DND-41 (cell line): ENCODE measurements around the gene IPCEF1.

Source experiments
- ATAC-seq: fragments of 200-7000 bp; cut with Tn5 transposase; 3 replicates; pipeline ENCODE4 v1.9.1; 2021; ENCODE audit warnings: low read depth; ENCODE audit not compliant: insufficient read depth
- DNase-seq: peaks from one replicate; pipeline ENCODE4 v3.0.0-alpha.2; 2020
- H2AFZ ChIP-seq: 2 replicates; pipeline ENCODE4 v1.6.0; 2012; ENCODE audit warnings: low read depth, low read length
- H3K27ac ChIP-seq: 2 replicates; pipeline ENCODE4 v1.5.1; 2012; ENCODE audit warnings: low read length, inconsistent platforms
- H3K27me3 ChIP-seq: fragments of 200-600 bp; sonication (generic); 2 replicates; pipeline ENCODE4 v1.6.0; 2012; ENCODE audit warnings: low read length, mild to moderate bottlenecking, inconsistent platforms; ENCODE audit not compliant: insufficient read depth, poor library complexity
- H3K36me3 ChIP-seq: 2 replicates; pipeline ENCODE4 v1.5.1; 2012; ENCODE audit warnings: low read length, inconsistent platforms; ENCODE audit not compliant: insufficient read depth
- H3K4me1 ChIP-seq: 2 replicates; pipeline ENCODE4 v1.5.1; 2012; ENCODE audit warnings: mild to moderate bottlenecking, low read length; ENCODE audit not compliant: insufficient read depth
- H3K4me2 ChIP-seq: 2 replicates; pipeline ENCODE4 v1.6.0; 2012; ENCODE audit warnings: mild to moderate bottlenecking, moderate library complexity, low read length, inconsistent platforms; ENCODE audit not compliant: insufficient read depth
- H3K4me3 ChIP-seq, 2 experiments: fragments of 200-600 bp in 1 of 2; shearing (Covaris generic) in 1 of 2; 2 replicates each; pipeline ENCODE4 v1.5.1; 2012 to 2016; ENCODE audit warnings: inconsistent platforms in 2 of 2, low read length in 2 of 2, mild to moderate bottlenecking in 2 of 2, low read depth in 1 of 2, moderate library complexity in 1 of 2
- H3K79me2 ChIP-seq: 2 replicates; pipeline ENCODE4 v1.6.0; 2012; ENCODE audit warnings: low read length, inconsistent platforms; ENCODE audit not compliant: insufficient read depth
- H3K9ac ChIP-seq: 2 replicates; pipeline ENCODE4 v1.6.0; 2012; ENCODE audit warnings: low read depth, mild to moderate bottlenecking, inconsistent platforms, low read length, moderate library complexity
- H3K9me3 ChIP-seq: 2 replicates; pipeline ENCODE4 v1.5.1; 2012; ENCODE audit warnings: low read length, moderate library complexity, mild to moderate bottlenecking, inconsistent platforms; ENCODE audit not compliant: insufficient read depth, severe bottlenecking
- H4K20me1 ChIP-seq: 2 replicates; pipeline ENCODE4 v1.6.0; 2012; ENCODE audit warnings: low read length; ENCODE audit not compliant: insufficient read depth
- EZH2 ChIP-seq: IDR thresholded peaks from 3 replicates; pipeline ENCODE4 v1.6.1; 2012; ENCODE audit warnings: borderline replicate concordance, low read depth, mild to moderate bottlenecking, moderate library complexity, low read length, inconsistent platforms; ENCODE audit not compliant: severe bottlenecking
- TF ChIP-seq, protein P1 (sequence below): IDR thresholded peaks from 2 replicates; pipeline ENCODE4 v1.5.1; 2012; ENCODE audit warnings: borderline replicate concordance, low read length, moderate library complexity, mild to moderate bottlenecking; ENCODE audit not compliant: poor library complexity, severe bottlenecking; ENCODE audit errors: extremely low read depth

IPCEF1 gene

DNA sequence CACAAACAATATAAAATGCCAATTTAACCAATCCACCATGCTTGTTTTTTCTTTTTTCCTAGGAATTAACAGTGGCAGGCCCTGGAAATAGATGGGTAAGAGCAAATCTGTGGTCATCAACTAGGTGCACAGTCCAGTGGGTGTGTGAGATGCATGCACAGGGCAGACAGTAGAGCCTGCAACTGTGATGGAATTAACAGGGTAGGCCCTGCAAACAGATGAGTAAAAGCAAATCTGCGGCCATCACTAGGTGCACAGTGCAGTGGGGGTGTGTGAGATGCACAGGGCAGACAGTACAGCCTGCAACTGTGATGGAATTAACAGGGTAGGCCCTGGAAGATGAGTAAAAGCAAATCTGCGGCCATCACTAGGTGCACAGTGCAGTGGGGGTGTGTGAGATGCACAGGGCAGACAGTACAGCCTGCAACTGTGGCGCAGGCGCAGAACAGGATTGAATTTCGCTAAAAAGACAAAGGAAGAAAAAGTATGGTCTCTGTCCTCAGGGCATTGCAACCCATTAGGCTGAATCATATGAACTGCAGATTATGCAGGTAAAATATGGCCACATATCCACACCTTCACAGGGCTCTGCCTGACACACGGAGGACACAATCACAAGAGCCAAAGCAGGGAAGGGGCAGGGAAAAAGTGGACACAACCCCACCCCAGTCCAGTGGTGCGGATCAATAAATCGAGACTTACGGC is 41.0 kb upstream of the IPCEF1 start:
- TF ChIP-seq, protein P1, sequence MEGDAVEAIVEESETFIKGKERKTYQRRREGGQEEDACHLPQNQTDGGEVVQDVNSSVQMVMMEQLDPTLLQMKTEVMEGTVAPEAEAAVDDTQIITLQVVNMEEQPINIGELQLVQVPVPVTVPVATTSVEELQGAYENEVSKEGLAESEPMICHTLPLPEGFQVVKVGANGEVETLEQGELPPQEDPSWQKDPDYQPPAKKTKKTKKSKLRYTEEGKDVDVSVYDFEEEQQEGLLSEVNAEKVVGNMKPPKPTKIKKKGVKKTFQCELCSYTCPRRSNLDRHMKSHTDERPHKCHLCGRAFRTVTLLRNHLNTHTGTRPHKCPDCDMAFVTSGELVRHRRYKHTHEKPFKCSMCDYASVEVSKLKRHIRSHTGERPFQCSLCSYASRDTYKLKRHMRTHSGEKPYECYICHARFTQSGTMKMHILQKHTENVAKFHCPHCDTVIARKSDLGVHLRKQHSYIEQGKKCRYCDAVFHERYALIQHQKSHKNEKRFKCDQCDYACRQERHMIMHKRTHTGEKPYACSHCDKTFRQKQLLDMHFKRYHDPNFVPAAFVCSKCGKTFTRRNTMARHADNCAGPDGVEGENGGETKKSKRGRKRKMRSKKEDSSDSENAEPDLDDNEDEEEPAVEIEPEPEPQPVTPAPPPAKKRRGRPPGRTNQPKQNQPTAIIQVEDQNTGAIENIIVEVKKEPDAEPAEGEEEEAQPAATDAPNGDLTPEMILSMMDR: no peak
- TF ChIP-seq EZH2: no peak

DNA sequence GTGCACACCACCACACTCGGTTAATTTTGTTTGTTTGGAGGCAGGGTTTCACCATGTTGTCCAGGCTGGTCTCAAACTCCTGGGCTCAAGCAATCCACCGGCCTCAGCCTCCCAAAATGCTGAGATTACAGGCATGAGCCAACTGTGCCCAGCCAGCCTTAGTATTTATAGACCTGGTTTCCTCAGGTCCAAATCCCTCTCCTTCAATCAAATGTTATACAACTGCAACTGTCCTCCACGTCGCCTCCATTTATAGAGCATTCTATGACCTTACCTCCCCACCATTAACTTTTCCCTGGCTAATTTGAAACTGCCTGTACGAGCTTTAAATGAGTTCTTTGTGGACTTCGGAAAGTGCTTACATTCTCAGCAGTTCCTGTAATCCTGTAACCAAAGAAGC is 39.3 kb upstream of the IPCEF1 start:
- Histone ChIP-seq H3K79me2 (no peaks in the 10 kb centered on the region), H3K4me1 (no peaks in the 10 kb centered on the region), H3K27ac (no peak overlapping the region), H3K4me2 (no peak overlapping the region), H4K20me1 (no peaks in the 10 kb centered on the region), H2AFZ (no peak overlapping the region), H3K4me3 (no peak overlapping the region), H3K36me3 (no peaks in the 10 kb centered on the region), H3K9ac (no peak overlapping the region), H3K9me3 (no peaks in the 10 kb centered on the region), H3K27me3 (no peaks in the 10 kb centered on the region)
- DNase-seq: no peak
- ATAC-seq: no peak
- TF ChIP-seq EZH2: no peak
- TF ChIP-seq, protein P1: no peak

More for the DNA sequence above, 41.0 kb upstream of the IPCEF1 start:
- no peak overlapping the region for H3K9ac ChIP-seq
- no peak for DNase-seq
- no peaks in the 10 kb centered on the region for H4K20me1 ChIP-seq
- no peaks in the 10 kb centered on the region for H3K79me2 ChIP-seq
- H3K4me1 ChIP-seq: no peaks in the 10 kb centered on the region
- no peaks in the 10 kb centered on the region for H3K9me3 ChIP-seq
- no peak for ATAC-seq
- H3K36me3 ChIP-seq: no peaks in the 10 kb centered on the region
- no peak overlapping the region for H3K4me3 ChIP-seq
- no peak overlapping the region for H2AFZ ChIP-seq
- H3K4me2 ChIP-seq: no peak overlapping the region
- H3K27me3 ChIP-seq: no peaks in the 10 kb centered on the region
- H3K27ac ChIP-seq: no peak overlapping the region

DNA sequence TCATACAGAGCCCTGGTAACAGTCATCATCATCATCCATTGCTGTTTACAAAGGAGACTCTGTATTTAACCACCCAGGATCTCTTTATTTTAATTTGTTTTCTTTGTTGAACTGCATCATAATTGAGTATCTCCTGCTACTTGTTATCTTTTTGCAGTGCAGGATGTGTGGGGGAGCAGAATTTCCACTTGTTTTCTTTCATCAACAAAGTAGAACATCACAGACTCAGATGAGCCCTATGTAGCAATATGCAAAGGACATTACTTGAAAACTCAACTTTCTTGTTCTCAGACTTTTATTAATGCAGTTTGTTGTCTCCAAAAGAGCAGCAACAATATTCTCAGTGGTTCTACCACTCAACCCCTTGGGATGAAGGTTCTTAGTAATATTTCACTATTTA is 38.7 kb upstream of the IPCEF1 start:
- no peak for TF ChIP-seq EZH2
- TF ChIP-seq, protein P1: no peak

More for the DNA sequence above, 38.7 kb upstream of the IPCEF1 start:
- no peaks in the 10 kb centered on the region for H3K4me1 ChIP-seq
- no peaks in the 10 kb centered on the region for H4K20me1 ChIP-seq
- no peak for ATAC-seq
- H2AFZ ChIP-seq: no peak overlapping the region
- no peak overlapping the region for H3K27ac ChIP-seq
- no peaks in the 10 kb centered on the region for H3K36me3 ChIP-seq
- DNase-seq: no peak
- no peak overlapping the region for H3K9ac ChIP-seq
- no peak overlapping the region for H3K4me2 ChIP-seq
- H3K9me3 ChIP-seq: no peaks in the 10 kb centered on the region
- no peaks in the 10 kb centered on the region for H3K79me2 ChIP-seq
- H3K27me3 ChIP-seq: no peaks in the 10 kb centered on the region
- no peak overlapping the region for H3K4me3 ChIP-seq
